Osteoblast (primary cell): Measurements from ENCODE around the gene DICER1. TPM values are rescaled to one million over a fixed set of nuclear protein-coding genes. Genes with fewer than 3 reads are reported as not detected.

Source experiments
- DNase-seq: peaks from one replicate; pipeline ENCODE4 v3.0.0; 2011; ENCODE audit warnings: low spot score, mixed read lengths; ENCODE audit not compliant: insufficient read length; ENCODE audit errors: missing footprints
- H2AFZ ChIP-seq: 2 replicates; pipeline ENCODE4 v1.6.0; 2011; ENCODE audit warnings: mild to moderate bottlenecking, low read length
- H3K27ac ChIP-seq: 2 replicates; pipeline ENCODE4 v1.5.1; 2011; ENCODE audit warnings: mild to moderate bottlenecking, low read depth, low read length, moderate library complexity
- H3K27me3 ChIP-seq: 2 replicates; pipeline ENCODE4 v1.6.0; 2012; ENCODE audit warnings: mild to moderate bottlenecking, control low read depth, inconsistent platforms, low read length, moderate library complexity; ENCODE audit not compliant: insufficient read depth
- H3K36me3 ChIP-seq: 2 replicates; pipeline ENCODE4 v1.5.1; 2011; ENCODE audit warnings: mild to moderate bottlenecking, low read length, control low read depth, moderate library complexity; ENCODE audit not compliant: insufficient read depth
- H3K4me1 ChIP-seq: 2 replicates; pipeline ENCODE4 v1.5.1; 2011; ENCODE audit warnings: mild to moderate bottlenecking, low read length, control low read depth, moderate library complexity; ENCODE audit not compliant: insufficient read depth
- H3K4me2 ChIP-seq: 2 replicates; pipeline ENCODE4 v1.6.0; 2011; ENCODE audit warnings: mild to moderate bottlenecking, low read length; ENCODE audit not compliant: insufficient read depth
- H3K4me3 ChIP-seq: fragments of 200-600 bp; sonication (generic); 3 replicates; pipeline ENCODE4 v1.5.1; 2012; ENCODE audit warnings: mild to moderate bottlenecking, low read length, inconsistent platforms; ENCODE audit not compliant: insufficient read depth
- H3K79me2 ChIP-seq: 2 replicates; pipeline ENCODE4 v1.6.0; 2012; ENCODE audit warnings: mild to moderate bottlenecking, low read length, control low read depth, inconsistent platforms; ENCODE audit not compliant: insufficient read depth
- H3K9me3 ChIP-seq: 2 replicates; pipeline ENCODE4 v1.5.1; 2011; ENCODE audit warnings: low read depth, low read length, control low read depth
- H4K20me1 ChIP-seq: 2 replicates; pipeline ENCODE4 v1.6.0; 2012; ENCODE audit warnings: mild to moderate bottlenecking, low read length, control low read depth; ENCODE audit not compliant: insufficient read depth
- total RNA-seq: library from RNA; depleted of rRNA; stranded (reverse); fragments of >200 nt; gene quantifications from 2 replicates; pipeline ENCODE4 v1.2.3, GENCODE V29; 2012
- TF ChIP-seq, protein P1 (sequence below): IDR thresholded peaks from 2 replicates; pipeline ENCODE4 v1.5.1; 2011; ENCODE audit warnings: mild to moderate bottlenecking, low read depth, low read length, moderate library complexity; ENCODE audit errors: extremely low read depth

Gene DICER1
- total RNA-seq, 1 donor = 53.6 TPM

DNA sequence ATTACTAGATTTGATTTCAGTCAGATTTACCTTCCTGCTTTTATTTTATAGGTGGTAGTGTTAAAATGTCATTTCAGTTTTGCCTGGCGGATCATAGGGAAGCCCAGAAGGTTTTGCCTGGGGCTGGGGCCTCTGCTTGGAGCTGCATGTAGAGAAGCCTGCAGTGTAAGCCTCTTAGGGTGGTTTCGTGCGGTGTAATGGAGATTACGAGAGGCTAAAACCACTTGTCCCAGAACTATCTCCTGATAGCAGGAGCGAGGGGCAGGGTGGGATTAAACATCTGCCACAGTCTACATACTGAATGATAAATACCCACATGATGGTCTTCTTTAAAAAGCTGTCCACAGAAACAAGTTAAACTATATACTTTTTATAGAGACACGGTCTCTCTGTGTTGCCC, 35.0 kb upstream of the DICER1 start:
- DNase-seq = no peak
- no peak overlapping the region for H3K4me3 ChIP-seq
- H3K27me3 ChIP-seq = peaks cover 2% of the 10 kb centered on the region
- H3K79me2 ChIP-seq = no peaks in the 10 kb centered on the region
- no peaks in the 10 kb centered on the region for H3K36me3 ChIP-seq
- no peaks in the 10 kb centered on the region for H3K9me3 ChIP-seq
- no peaks in the 10 kb centered on the region for H4K20me1 ChIP-seq
- TF ChIP-seq, protein P1, sequence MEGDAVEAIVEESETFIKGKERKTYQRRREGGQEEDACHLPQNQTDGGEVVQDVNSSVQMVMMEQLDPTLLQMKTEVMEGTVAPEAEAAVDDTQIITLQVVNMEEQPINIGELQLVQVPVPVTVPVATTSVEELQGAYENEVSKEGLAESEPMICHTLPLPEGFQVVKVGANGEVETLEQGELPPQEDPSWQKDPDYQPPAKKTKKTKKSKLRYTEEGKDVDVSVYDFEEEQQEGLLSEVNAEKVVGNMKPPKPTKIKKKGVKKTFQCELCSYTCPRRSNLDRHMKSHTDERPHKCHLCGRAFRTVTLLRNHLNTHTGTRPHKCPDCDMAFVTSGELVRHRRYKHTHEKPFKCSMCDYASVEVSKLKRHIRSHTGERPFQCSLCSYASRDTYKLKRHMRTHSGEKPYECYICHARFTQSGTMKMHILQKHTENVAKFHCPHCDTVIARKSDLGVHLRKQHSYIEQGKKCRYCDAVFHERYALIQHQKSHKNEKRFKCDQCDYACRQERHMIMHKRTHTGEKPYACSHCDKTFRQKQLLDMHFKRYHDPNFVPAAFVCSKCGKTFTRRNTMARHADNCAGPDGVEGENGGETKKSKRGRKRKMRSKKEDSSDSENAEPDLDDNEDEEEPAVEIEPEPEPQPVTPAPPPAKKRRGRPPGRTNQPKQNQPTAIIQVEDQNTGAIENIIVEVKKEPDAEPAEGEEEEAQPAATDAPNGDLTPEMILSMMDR = no peak
- no peak overlapping the region for H3K27ac ChIP-seq
- no peak overlapping the region for H2AFZ ChIP-seq
- H3K4me1 ChIP-seq = no peaks in the 10 kb centered on the region
- H3K4me2 ChIP-seq = no peak overlapping the region

DNA sequence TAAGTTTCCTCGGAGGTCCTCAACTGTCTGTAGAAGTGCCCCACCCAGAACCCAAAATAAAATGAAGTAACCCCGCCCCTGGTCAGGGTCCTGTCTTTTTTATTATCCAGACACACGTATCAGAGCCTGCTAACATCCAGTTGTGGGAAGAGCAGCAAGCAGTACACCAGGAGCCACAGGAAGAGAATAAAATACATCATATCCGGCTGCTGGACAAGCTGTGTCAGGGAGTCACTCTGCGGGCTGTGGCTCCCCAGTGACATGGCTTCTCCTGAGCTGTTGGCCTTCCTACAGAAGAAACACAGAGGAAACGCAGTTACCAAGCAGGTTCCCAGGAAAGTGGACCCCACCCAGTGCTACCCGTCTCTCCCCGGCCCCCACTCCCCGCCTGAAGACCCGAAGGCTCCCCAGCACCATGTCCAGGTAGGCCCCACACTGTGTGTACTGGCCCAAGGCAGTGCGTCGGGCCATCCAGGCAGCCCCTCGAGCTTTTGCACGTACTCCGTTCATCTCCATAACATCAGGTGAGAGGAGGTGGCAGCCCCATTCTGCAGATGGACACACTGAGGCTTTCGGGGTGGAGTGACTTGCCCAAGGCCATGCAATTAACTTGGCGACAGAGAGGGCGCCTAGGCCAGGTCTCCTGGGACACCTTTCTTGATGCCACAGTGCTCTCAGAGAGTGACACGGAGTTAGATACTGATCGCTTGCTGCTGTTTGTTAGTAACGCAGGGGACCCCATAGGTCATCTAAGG, 34.3 kb upstream of the DICER1 start:
- H3K79me2 ChIP-seq = no peaks in the 10 kb centered on the region
- H2AFZ ChIP-seq = no peak overlapping the region
- no peak for DNase-seq
- H3K27me3 ChIP-seq = peaks cover 2% of the 10 kb centered on the region
- no peak overlapping the region for H3K4me2 ChIP-seq
- no peak overlapping the region for H3K4me3 ChIP-seq
- H3K27ac ChIP-seq = no peak overlapping the region
- no peaks in the 10 kb centered on the region for H3K4me1 ChIP-seq
- H3K36me3 ChIP-seq = no peaks in the 10 kb centered on the region
- H4K20me1 ChIP-seq = no peaks in the 10 kb centered on the region
- TF ChIP-seq, protein P1 = no peak
- no peaks in the 10 kb centered on the region for H3K9me3 ChIP-seq

DNA sequence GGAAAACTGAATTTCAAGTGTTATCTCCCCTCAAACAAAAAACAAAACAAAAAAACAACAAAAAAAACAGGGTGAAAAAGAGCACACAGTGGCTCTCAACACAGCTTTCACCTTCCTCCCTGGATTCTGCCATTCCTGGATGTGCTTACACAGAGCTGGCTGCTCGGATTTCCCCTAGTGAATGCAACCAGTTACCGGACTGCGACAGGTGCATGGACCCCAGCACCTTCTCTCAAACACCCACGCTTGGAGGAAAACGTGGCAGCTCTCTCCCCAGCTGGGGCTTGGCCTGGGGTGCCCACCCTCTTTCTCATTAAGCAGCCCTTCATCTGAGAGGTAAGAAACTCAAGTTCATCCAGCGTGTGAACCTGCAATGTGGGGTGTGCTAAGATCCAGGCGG, 33.5 kb upstream of the DICER1 start:
- Histone ChIP-seq H3K9me3 (no peaks in the 10 kb centered on the region), H3K27me3 (peaks cover 2% of the 10 kb centered on the region), H3K4me2 (no peak overlapping the region), H2AFZ (no peak overlapping the region), H3K36me3 (no peaks in the 10 kb centered on the region), H4K20me1 (no peaks in the 10 kb centered on the region), H3K4me1 (no peaks in the 10 kb centered on the region), H3K79me2 (no peaks in the 10 kb centered on the region), H3K4me3 (no peak overlapping the region), H3K27ac (no peak overlapping the region)
- DNase-seq = no peak
- TF ChIP-seq, protein P1 = no peak

DNA sequence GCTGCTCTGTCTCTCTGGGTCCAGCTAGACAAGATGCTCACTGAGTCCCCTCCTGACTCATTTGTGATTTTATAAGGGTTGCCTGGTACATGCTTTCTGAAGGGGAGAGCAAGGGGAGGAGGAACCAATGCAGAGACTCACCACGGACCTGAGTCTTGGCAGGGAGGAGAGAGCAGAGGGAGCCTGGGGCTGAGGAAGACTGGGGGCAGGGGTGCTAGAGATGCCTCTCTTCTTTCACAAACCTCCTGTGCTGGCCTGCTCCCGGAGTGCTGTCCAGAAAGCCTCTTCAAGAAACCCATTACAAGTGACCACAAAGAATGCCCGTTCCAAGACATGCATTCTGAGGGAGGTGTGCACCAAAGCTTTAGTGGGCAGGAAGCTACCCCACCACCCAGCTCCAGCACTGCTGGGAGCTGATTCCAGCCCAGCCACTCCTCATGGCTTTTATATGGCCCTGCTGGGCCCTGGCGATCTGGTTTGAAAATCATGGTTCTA, 33.1 kb upstream of the DICER1 start:
- Histone ChIP-seq H3K79me2 (no peaks in the 10 kb centered on the region), H4K20me1 (no peaks in the 10 kb centered on the region), H2AFZ (no peak overlapping the region), H3K27ac (no peak overlapping the region), H3K4me3 (no peak overlapping the region), H3K9me3 (no peaks in the 10 kb centered on the region), H3K4me2 (no peak overlapping the region), H3K36me3 (no peaks in the 10 kb centered on the region), H3K27me3 (peaks cover 2% of the 10 kb centered on the region), H3K4me1 (no peaks in the 10 kb centered on the region)
- TF ChIP-seq, protein P1 = no peak
- DNase-seq = no peak
